Lower leg skin (tissue), 4 donors: ENCODE data around the gene SRRT. TPM values are rescaled to one million over a fixed set of nuclear protein-coding genes. Genes with fewer than 3 reads are reported as not detected.

Experiments
- DNase-seq, 2 donors: peaks; one replicate each; pipeline ENCODE4 v3.0.0-alpha.2; 2019; ENCODE audit warnings: low spot score in 2 of 2
- H3K4me3 ChIP-seq: fragments of 200-600 bp; sonication (generic); 2 replicates; pipeline ENCODE4 v1.5.1; 2017; ENCODE audit warnings: mild to moderate bottlenecking, low read depth; ENCODE audit not compliant: poor library complexity, severe bottlenecking
- CTCF ChIP-seq, 3 donors: fragments of 450-650 bp; IDR thresholded peaks; one replicate each; pipeline ENCODE4 v1.5.1; 2016; ENCODE audit warnings: antibody characterized with exemption in 3 of 3, mild to moderate bottlenecking in 3 of 3, moderate library complexity in 2 of 3
- POLR2A ChIP-seq, 2 donors: fragments of 450-650 bp; IDR thresholded peaks; one replicate each; pipeline ENCODE4 v1.6.1; 2016 to 2017; ENCODE audit warnings: antibody characterized with exemption in 2 of 2, mild to moderate bottlenecking in 1 of 2, moderate library complexity in 1 of 2
- WGBS, 2 donors: methylation state at CpG; one replicate each; pipeline ENCODE4 v1.1.5; 2018; 5-methylcytosine and 5-hydroxymethylcytosine counted together
- intact Hi-C: fragments of 100-400 bp; cut with DNase I; formaldehyde crosslinking; loops from one replicate; pipeline ENCODE4 v1.15.0; 2023; ENCODE audit warnings: low total_unique reads
- total RNA-seq, 4 donors: library from RNA; depleted of rRNA; stranded (reverse); fragments of >200 nt; gene quantifications; one replicate each; pipeline ENCODE4 v1.1.0, GENCODE V29; 2016

The SRRT gene
- total RNA-seq, 4 donors from 2014 or later, result 73.3 to 129 (median 107) TPM

GRCh38 chr7:100885440-100886141, 10.7 kb downstream of the SRRT start:
- no peak for TF ChIP-seq POLR2A (IDR thresholded peaks at IDR 0.05)
- 85 to 86% methylated on average over 22 of the region's 22 CpGs for WGBS, 2 donors
- no peak for DNase-seq
- intact Hi-C loops, result no loop called here
- no peak overlapping the region for H3K4me3 ChIP-seq

- H3K4me3 ChIP-seq, result no peak overlapping the region
- TF ChIP-seq CTCF (IDR thresholded peaks at IDR 0.05) (no peak), POLR2A (IDR thresholded peaks at IDR 0.05) (no peak)
- WGBS, 2 donors, result 89 to 93% methylated on average over 22 to 27 of the region's 27 CpGs
- DNase-seq, result no peak
- intact Hi-C loops, result no loop called here
Observed at GRCh38 chr7:100886142-100886935, 11.4 kb downstream of the SRRT start.

- no peak for TF ChIP-seq POLR2A (IDR thresholded peaks at IDR 0.05)
- TF ChIP-seq CTCF (IDR thresholded peaks at IDR 0.05), result no peak
- DNase-seq, result no peak
- no peak overlapping the region for H3K4me3 ChIP-seq
- WGBS, 2 donors, result 83 to 87% methylated on average over 25 of the region's 25 CpGs
- intact Hi-C loops, result no loop called here
Observed at GRCh38 chr7:100886936-100887515, 12.1 kb downstream of the SRRT start.

GRCh38 chr7:100887516-100888290, 12.8 kb downstream of the SRRT start:
- no peak for DNase-seq
- TF ChIP-seq CTCF (IDR thresholded peaks at IDR 0.05) (no peak), POLR2A (IDR thresholded peaks at IDR 0.05) (no peak)
- intact Hi-C loops, result no loop called here
- H3K4me3 ChIP-seq, result no peak overlapping the region
- WGBS, 2 donors, result 57 to 63% methylated on average over 21 of the region's 21 CpGs

GRCh38 chr7:100888291-100888987, 13.5 kb downstream of the SRRT start:
- H3K4me3 ChIP-seq, result no peak overlapping the region
- 67 to 77% methylated on average over 18 of the region's 18 CpGs for WGBS, 2 donors
- intact Hi-C loops, result no loop called here
- no peak for DNase-seq
- TF ChIP-seq CTCF (IDR thresholded peaks at IDR 0.05), result no peak
- no peak for TF ChIP-seq POLR2A (IDR thresholded peaks at IDR 0.05)
